ENCODE data around the gene PPP1R12B.
A peak's percentile ranks its signal among the peaks of the same experiment; 100 is the strongest.

PPP1R12B gene, protein sequence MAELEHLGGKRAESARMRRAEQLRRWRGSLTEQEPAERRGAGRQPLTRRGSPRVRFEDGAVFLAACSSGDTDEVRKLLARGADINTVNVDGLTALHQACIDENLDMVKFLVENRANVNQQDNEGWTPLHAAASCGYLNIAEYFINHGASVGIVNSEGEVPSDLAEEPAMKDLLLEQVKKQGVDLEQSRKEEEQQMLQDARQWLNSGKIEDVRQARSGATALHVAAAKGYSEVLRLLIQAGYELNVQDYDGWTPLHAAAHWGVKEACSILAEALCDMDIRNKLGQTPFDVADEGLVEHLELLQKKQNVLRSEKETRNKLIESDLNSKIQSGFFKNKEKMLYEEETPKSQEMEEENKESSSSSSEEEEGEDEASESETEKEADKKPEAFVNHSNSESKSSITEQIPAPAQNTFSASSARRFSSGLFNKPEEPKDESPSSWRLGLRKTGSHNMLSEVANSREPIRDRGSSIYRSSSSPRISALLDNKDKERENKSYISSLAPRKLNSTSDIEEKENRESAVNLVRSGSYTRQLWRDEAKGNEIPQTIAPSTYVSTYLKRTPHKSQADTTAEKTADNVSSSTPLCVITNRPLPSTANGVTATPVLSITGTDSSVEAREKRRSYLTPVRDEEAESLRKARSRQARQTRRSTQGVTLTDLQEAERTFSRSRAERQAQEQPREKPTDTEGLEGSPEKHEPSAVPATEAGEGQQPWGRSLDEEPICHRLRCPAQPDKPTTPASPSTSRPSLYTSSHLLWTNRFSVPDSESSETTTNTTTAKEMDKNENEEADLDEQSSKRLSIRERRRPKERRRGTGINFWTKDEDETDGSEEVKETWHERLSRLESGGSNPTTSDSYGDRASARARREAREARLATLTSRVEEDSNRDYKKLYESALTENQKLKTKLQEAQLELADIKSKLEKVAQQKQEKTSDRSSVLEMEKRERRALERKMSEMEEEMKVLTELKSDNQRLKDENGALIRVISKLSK

DNA sequence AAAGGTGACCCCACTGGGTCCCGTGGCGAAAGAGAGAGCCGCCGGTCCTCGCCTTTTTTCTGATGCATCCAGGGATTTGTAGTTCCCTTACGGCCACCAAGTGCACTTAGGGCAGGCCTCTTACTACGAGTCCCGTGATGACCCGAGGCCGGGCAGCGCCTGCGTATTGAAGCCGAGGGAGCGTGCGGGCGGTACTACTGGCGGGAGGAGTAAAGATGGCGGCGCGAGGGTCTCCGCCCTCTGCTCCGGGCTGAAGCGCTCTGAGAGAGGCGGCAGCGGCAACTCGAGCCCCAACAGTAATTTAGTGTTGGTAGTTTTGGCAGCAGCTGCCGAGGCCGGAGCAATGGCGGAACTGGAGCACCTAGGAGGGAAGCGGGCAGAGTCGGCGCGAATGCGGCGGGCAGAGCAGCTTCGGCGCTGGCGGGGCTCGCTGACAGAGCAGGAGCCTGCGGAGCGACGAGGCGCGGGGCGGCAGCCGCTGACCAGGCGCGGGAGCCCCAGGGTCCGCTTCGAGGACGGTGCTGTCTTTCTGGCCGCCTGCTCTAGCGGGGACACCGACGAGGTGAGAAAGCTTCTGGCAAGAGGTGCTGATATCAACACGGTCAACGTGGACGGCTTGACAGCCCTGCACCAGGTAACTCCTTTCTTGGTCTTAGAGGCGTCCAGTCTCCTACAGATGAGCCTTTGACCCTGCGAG lies at the start of gene PPP1R12B:
PPP1R12B (plus strand) TSS at position 191 of the 697 bp plus-strand sequence; CDS start at position 344, 153 bp downstream.
- DNase-seq, result peak; percentile 99

- no peak for DNase-seq
Measured at GRCh38 chr1:202302166-202302565, 46.3 kb upstream of the PPP1R12B start.

- DNase-seq, result no peak
Measured at GRCh38 chr1:202304375-202304774, 44.1 kb upstream of the PPP1R12B start.

- DNase-seq, result no peak
Measured at GRCh38 chr1:202305168-202305567, 43.3 kb upstream of the PPP1R12B start.

- DNase-seq, result no peak
Measured at GRCh38 chr1:202306535-202307345, 41.8 kb upstream of the PPP1R12B start.

DNA sequence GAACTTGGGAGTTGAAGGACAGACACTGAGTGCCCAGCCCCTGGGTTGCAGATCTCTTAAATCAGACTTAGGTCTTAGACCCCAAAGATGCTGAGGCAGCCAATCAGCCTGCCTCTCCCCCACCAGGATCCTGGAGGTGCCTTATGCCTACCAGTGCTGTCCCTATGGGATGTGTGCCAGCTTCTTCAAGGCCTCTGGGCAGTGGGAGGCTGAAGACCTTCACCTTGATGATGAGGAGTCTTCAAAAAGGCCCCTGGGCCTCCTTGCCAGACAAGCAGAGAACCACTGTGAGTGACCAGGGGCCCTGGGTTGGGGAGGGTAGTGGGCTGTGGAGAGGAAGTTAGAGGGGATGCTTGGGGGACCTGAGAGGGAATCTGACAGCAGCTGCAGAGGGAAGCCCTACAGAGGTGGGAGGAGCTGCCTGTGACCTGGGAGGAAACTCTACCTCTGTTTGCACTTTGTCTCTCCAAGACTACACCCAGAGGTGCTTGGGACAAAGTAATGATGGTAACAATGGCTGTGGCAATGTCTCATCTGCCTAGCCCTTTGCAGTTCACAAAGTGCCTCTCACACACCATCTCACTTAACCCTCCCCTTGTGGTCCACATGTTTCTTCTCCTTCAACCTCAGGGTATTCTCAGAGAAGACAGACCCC lies 38.3 kb upstream of the PPP1R12B start:
- DNase-seq, result no peak

- DNase-seq, result no peak
Measured at GRCh38 chr1:202310746-202311145, 37.8 kb upstream of the PPP1R12B start.

- DNase-seq, result peak; percentile 11
Measured at GRCh38 chr1:202311875-202312635, 36.4 kb upstream of the PPP1R12B start.

- DNase-seq, result peak; percentile 85
Measured at GRCh38 chr1:202315576-202316168, 32.8 kb upstream of the PPP1R12B start.

DNA sequence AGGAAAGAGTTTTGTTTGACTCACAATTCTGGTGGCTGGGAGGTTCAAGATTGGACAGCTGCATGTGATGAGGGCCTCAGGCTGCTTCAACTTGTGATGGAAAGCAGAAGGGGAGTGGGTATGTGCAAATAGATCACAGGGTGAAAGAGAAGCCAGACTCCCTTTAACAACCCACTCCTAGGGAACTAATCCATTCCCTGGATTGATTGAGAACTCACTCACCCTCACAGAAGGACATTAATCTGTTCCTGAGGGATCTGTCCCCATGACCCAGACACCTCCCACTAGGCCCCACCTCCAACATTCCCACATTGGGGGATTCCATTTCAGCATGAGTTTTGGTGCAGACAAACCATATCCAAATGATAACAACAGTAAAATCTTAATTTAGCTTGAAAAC lies 32.3 kb upstream of the PPP1R12B start:
- DNase-seq, result no peak

- no peak for DNase-seq
Measured at GRCh38 chr1:202317941-202318925, 30.3 kb upstream of the PPP1R12B start.

- no peak for DNase-seq
Measured at GRCh38 chr1:202319381-202320080, 29.0 kb upstream of the PPP1R12B start.

DNA sequence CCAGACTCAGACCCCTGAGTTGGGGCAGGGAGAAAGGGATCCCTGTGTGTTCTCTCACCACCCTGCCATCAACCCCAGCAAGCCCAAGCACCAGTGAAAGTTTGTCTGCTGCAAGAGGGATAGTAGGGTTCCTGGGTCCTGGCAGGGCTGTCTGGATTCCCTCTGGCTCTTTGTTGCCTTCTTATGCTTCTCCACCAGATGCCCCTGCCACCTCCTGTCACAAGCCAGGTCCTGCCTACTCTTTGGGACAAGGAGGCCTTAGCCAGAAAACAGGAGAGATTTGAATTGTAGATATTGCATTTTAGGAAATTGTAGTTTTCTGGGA lies 28.5 kb upstream of the PPP1R12B start:
- no peak for DNase-seq

DNA sequence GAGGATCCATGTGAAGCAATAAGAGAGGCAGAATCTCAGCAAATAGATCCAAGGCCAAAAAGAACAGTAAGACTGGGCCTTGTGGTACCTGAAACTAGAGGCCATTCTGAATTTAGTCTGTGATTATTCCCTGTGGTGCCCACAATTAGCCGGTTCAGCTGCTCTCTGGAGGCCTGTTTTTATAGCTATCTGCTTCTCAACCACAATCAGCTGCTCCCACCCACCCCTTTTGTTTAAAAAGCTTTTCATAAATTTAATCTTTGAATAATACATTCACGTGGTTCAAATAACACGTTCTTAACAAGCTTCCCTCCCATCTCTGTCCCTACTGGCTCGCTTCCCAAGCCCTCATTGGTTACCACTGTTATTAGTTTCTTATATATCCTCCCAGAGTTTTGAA lies 24.8 kb upstream of the PPP1R12B start:
- no peak for DNase-seq

GRCh38 chr1:202324646-202325045 lies 23.9 kb upstream of the PPP1R12B start:
- no peak for DNase-seq

- no peak for DNase-seq
Measured at GRCh38 chr1:202329891-202330290, 18.6 kb upstream of the PPP1R12B start.

- DNase-seq, result no peak
Measured at GRCh38 chr1:202333861-202334260, 14.6 kb upstream of the PPP1R12B start.

DNA sequence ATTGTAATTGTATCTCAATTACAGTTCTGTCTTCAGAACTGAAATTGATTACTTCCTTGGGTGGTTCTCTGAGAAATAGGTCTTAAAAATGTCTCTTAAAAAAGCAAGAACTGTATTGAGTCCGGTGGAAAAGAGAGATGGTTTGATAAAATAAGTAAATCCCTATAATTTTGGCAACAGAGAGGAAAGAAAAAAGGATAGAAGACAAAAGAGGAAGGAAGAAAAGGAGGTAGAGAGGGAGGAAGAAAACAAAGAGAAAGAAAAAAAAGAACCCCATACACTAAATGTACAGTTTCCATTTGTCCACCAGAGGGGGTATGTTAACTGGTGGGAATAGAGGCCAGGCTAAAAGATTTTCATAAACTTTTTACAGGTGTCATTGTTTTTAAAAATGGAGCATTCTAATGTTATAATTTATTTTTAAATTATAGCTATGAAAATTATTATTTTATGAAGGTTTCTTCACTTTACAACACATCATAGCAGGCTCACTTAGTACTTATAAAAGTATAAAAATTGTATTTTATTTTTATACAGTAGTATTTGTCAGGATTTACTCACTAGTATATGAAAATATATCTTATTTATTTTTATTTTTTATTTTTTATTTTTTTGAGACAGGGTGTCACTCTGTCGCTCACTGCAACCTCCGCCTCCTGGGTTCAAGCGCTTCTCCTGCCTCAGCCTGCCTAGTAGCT lies 4.7 kb upstream of the PPP1R12B start:
- DNase-seq, result peak; percentile 66

Data from NCI-H1105 (cell line).